Measurements from ENCODE around the gene EEF1AKMT3. TPM values are rescaled to one million over a fixed set of nuclear protein-coding genes. Genes with fewer than 3 reads are reported as not detected.

EEF1AKMT3 gene
- total and polyA plus RNA-seq, 12 donors, result 1.1 to 2.6 (median 1.5) TPM

GRCh38 chr12:57726151-57726883 is 46.1 kb upstream of the EEF1AKMT3 start:
- DNase-seq (peak; percentile 80 to 81), ATAC-seq (peak; percentile 70 to 84 (median 81))
- Histone ChIP-seq H3K27ac (peak overlapping the region; percentile 14 to 83 (median 80)), H3K36me3 (peaks cover 0 to 59% (median under 1%) of the 10 kb centered on the region in 9 donors), H3K4me1 (peaks cover 0 to 24% (median 14%) of the 10 kb centered on the region in 9 donors), H3K4me3 (peak overlapping the region; percentile 13 to 76 (median 64)), H3K27me3 (peaks cover 0 to 25% (median 0%) of the 10 kb centered on the region in 7 donors), H3K9me3 (no peaks in the 10 kb centered on the region)
- intact Hi-C loops (cut with DNase I), result no loop called here
- 7 to 9% methylated on average over 66 to 79 of the region's 79 CpGs for WGBS, 2 donors
- TF ChIP-seq, protein P1, sequence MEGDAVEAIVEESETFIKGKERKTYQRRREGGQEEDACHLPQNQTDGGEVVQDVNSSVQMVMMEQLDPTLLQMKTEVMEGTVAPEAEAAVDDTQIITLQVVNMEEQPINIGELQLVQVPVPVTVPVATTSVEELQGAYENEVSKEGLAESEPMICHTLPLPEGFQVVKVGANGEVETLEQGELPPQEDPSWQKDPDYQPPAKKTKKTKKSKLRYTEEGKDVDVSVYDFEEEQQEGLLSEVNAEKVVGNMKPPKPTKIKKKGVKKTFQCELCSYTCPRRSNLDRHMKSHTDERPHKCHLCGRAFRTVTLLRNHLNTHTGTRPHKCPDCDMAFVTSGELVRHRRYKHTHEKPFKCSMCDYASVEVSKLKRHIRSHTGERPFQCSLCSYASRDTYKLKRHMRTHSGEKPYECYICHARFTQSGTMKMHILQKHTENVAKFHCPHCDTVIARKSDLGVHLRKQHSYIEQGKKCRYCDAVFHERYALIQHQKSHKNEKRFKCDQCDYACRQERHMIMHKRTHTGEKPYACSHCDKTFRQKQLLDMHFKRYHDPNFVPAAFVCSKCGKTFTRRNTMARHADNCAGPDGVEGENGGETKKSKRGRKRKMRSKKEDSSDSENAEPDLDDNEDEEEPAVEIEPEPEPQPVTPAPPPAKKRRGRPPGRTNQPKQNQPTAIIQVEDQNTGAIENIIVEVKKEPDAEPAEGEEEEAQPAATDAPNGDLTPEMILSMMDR (IDR thresholded peaks at IDR 0.05), result peak; percentile 56 to 82 (median 75)

DNA sequence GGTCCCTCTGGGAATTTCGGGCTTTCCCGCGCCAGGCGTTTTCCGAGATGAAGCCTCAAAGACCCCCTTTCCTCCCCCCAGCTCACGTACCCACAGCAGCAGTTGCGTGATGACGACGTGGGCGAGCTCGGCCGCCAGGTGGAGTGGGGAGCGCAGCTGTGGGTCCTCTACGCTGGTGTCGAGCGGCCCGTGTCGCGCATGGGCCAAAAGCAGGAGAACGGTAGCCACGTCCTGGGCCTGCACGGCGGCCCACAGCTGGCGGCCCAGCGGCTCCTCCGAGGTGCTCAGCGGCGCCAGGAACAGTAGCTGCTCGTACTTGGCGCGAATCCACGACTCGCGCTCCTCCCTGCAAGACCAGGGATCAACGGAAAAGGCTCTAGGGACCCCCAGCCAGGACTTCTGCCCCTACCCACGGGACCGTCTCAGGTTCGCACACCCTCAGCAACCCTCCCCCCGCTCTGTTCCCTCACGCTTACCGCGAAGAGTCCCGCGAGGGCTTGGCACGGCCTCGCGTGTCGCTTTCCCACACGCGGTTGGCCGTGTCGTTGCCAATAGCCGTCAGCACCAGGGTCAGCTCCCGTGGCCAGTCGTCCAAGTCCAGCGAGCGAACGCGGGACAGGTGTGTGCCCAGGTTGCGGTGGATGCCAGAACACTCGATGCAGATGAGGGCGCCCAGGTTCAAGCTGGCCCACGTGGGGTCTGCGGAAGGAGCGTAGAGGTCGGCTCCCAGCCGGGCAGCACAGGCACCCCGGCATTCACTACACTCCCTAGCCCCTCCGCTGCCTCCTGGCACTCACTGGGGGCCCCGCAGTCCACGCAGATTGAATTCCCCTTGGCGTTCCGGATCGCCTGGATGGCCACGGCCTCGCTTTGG is 45.3 kb upstream of the EEF1AKMT3 start:
- peak in 1 of 2 donors; percentile 65 for DNase-seq
- TF ChIP-seq, protein P1 (IDR thresholded peaks at IDR 0.05), result peak in 7 of 9 donors; percentile 25 to 61 (median 39)
- Histone ChIP-seq H3K27ac (peak overlapping the region in 9 of 10 donors; percentile 52 to 83 (median 81)), H3K27me3 (peaks cover 0 to 31% (median 3%) of the 10 kb centered on the region in 7 donors), H3K36me3 (peaks cover 0 to 59% (median 0%) of the 10 kb centered on the region in 9 donors), H3K4me3 (peak overlapping the region in 9 of 10 donors; percentile 56 to 76 (median 64)), H3K4me1 (peaks cover 0 to 24% (median 14%) of the 10 kb centered on the region in 9 donors), H3K9me3 (no peaks in the 10 kb centered on the region)
- 18 to 25% methylated on average over 76 of the region's 76 CpGs for WGBS, 2 donors
- intact Hi-C loops (cut with DNase I), result no loop called here
- ATAC-seq, result peak; percentile 48 to 61 (median 54)

GRCh38 chr12:57727758-57728395 is 44.5 kb upstream of the EEF1AKMT3 start:
- TF ChIP-seq, protein P1 (IDR thresholded peaks at IDR 0.05), result no peak
- peaks cover 0 to 65% (median 0%) of the 10 kb centered on the region in 9 donors for H3K36me3 ChIP-seq
- DNase-seq, result no peak
- peaks cover 0 to 24% (median 14%) of the 10 kb centered on the region in 9 donors for H3K4me1 ChIP-seq
- peaks cover 0 to 36% (median 7%) of the 10 kb centered on the region in 7 donors for H3K27me3 ChIP-seq
- H3K9me3 ChIP-seq, result no peaks in the 10 kb centered on the region
- peak overlapping the region in 2 of 10 donors; percentile 61 to 76 for H3K4me3 ChIP-seq
- WGBS, 2 donors, result 49 to 53% methylated on average over 21 of the region's 21 CpGs
- intact Hi-C loops (cut with DNase I), result no loop called here
- ATAC-seq, result peak in 2 of 8 donors; percentile 1 to 2
- H3K27ac ChIP-seq, result peak overlapping the region in 2 of 10 donors; percentile 81 to 83
